GM21786 (cell line): ENCODE measurements around the gene TMEM203.

ENCODE experiments used
- ATAC-seq: cut with Tn5 transposase; IDR thresholded peaks from one replicate; pipeline ENCODE4 v1.9.1; 2021; ENCODE audit not compliant: unreplicated experiment

TMEM203 gene

GRCh38 chr9:137182836-137183235 lies 22.6 kb downstream of the TMEM203 start:
- ATAC-seq: no peak

- no peak for ATAC-seq
Observed at GRCh38 chr9:137181680-137182079, 23.8 kb downstream of the TMEM203 start.

- no peak for ATAC-seq
Observed at GRCh38 chr9:137180491-137180890, 25.0 kb downstream of the TMEM203 start.

GRCh38 chr9:137179761-137180160 lies 25.7 kb downstream of the TMEM203 start:
- no peak for ATAC-seq

- ATAC-seq: no peak
Observed at GRCh38 chr9:137178939-137179630, 26.4 kb downstream of the TMEM203 start.

GRCh38 chr9:137178201-137178938 lies 27.1 kb downstream of the TMEM203 start:
- ATAC-seq: no peak

- no peak for ATAC-seq
Observed at GRCh38 chr9:137176302-137177182, 28.9 kb downstream of the TMEM203 start.

GRCh38 chr9:137175345-137175961 lies 30.0 kb downstream of the TMEM203 start:
- no peak for ATAC-seq

GRCh38 chr9:137174722-137175293 lies 30.6 kb downstream of the TMEM203 start:
- no peak for ATAC-seq

- ATAC-seq: no peak
Observed at GRCh38 chr9:137173796-137174664, 31.4 kb downstream of the TMEM203 start.

- ATAC-seq: no peak
Observed at GRCh38 chr9:137172901-137173795, 32.3 kb downstream of the TMEM203 start.

GRCh38 chr9:137171149-137171900 lies 34.1 kb downstream of the TMEM203 start:
- no peak for ATAC-seq

GRCh38 chr9:137170486-137171148 lies 34.8 kb downstream of the TMEM203 start:
- no peak for ATAC-seq

- no peak for ATAC-seq
Observed at GRCh38 chr9:137169896-137170358, 35.5 kb downstream of the TMEM203 start, which contains the start of gene LRRC26. TSS of gene LRRC26 (minus strand) at chr9:137170051. CDS start at chr9:137169943, 108 bp downstream.

GRCh38 chr9:137168904-137169856 lies 36.3 kb downstream of the TMEM203 start:
- ATAC-seq: no peak

- no peak for ATAC-seq
Observed at GRCh38 chr9:137168573-137168903, 36.9 kb downstream of the TMEM203 start.
